ENCODE results near the gene SIK2. TPM values are rescaled to one million over a fixed set of nuclear protein-coding genes. Genes with fewer than 3 reads are reported as not detected.

The SIK2 gene
- total RNA-seq, 1 experiment from 2014 or later: 9.0 TPM

- no peak overlapping the region for H3K4me2 ChIP-seq (ENCODE audit: low read length)
- ATAC-seq: no peak
- H3K79me2 ChIP-seq (ENCODE audit: low read length): peaks cover 24% of the 10 kb centered on the region
- ChIA-PET POLR2A (ENCODE audit: unreplicated experiment) (no interaction called here), CTCF (no interaction called here)
- H3K4me3 ChIP-seq (ENCODE audit: low read length): no peak overlapping the region
- intact Hi-C loops (cut with micrococcal nuclease): no loop called here
- H3K4me1 ChIP-seq (ENCODE audit: insufficient read depth, low read length): peaks cover 6% of the 10 kb centered on the region
- no peak overlapping the region for H3K27ac ChIP-seq (ENCODE audit: low read length)
- no peaks in the 10 kb centered on the region for H3K9me3 ChIP-seq (ENCODE audit: low read length)
- no peaks in the 10 kb centered on the region for H3K27me3 ChIP-seq (ENCODE audit: low read length)
- no peaks in the 10 kb centered on the region for H3F3A ChIP-seq (ENCODE audit: low read length, unreplicated experiment)
- no peak overlapping the region for H3K9ac ChIP-seq (ENCODE audit: low read length)
- no peaks in the 10 kb centered on the region for H4K20me1 ChIP-seq (ENCODE audit: low read length)
- BruUV-seq (replicated peaks): no TSS peak
- H3K36me3 ChIP-seq (ENCODE audit: low read depth, low read length): peaks cover 59% of the 10 kb centered on the region
- H2AFZ ChIP-seq (ENCODE audit: low read length): no peak overlapping the region
- no peak for TF ChIP-seq EZH2 (IDR thresholded peaks at IDR 0.05; ENCODE audit: low read length, unreplicated experiment)
- no peak for TF ChIP-seq EZH2phosphoT487 (IDR thresholded peaks at IDR 0.05; ENCODE audit: borderline replicate concordance, low read length)
- no peak for TF ChIP-seq CTCF (conservative IDR thresholded peaks at IDR 0.05; ENCODE audit: low read depth, low read length)
- no peak for DNase-seq
- H3K9me2 ChIP-seq (replicated peaks; ENCODE audit: low read length): no peaks in the 10 kb centered on the region
These were observed 157.1 kb downstream of the SIK2 start for GRCh38 chr11:111759376-111759775.

GRCh38 chr11:111759778-111760407 is 157.6 kb downstream of the SIK2 start:
- H3K79me2 ChIP-seq (ENCODE audit: low read length): peaks cover 30% of the 10 kb centered on the region
- 0 out of 2 replicates have a peak, but pooled peaks cover under 1% of the 10 kb centered on the region for H4K20me1 ChIP-seq (ENCODE audit: low read length)
- POLR2A ChIA-PET (ENCODE audit: unreplicated experiment): no interaction called here
- H3K4me3 ChIP-seq (ENCODE audit: low read length): no peak overlapping the region
- no peak overlapping the region for H3K9ac ChIP-seq (ENCODE audit: low read length)
- H3K36me3 ChIP-seq (ENCODE audit: low read depth, low read length): peaks cover 54% of the 10 kb centered on the region
- intact Hi-C loops (cut with micrococcal nuclease): no loop called here
- BruUV-seq (replicated peaks): no TSS peak
- no peak for ATAC-seq
- no peak overlapping the region for H3K27ac ChIP-seq (ENCODE audit: low read length)
- H2AFZ ChIP-seq (ENCODE audit: low read length): no peak overlapping the region
- H3K9me2 ChIP-seq (replicated peaks; ENCODE audit: low read length): no peaks in the 10 kb centered on the region
- H3F3A ChIP-seq (ENCODE audit: low read length, unreplicated experiment): no peaks in the 10 kb centered on the region
- no peak for DNase-seq
- peaks cover 10% of the 10 kb centered on the region for H3K4me1 ChIP-seq (ENCODE audit: insufficient read depth, low read length)
- H3K27me3 ChIP-seq (ENCODE audit: low read length): no peaks in the 10 kb centered on the region
- TF ChIP-seq EZH2 (IDR thresholded peaks at IDR 0.05; ENCODE audit: low read length, unreplicated experiment): no peak
- H3K9me3 ChIP-seq (ENCODE audit: low read length): no peaks in the 10 kb centered on the region
- CTCF ChIA-PET: no interaction called here
- no peak overlapping the region for H3K4me2 ChIP-seq (ENCODE audit: low read length)

- no TSS peak for BruUV-seq (replicated peaks)
- TF ChIP-seq EZH2 (IDR thresholded peaks at IDR 0.05; ENCODE audit: low read length, unreplicated experiment) (no peak), EZH2phosphoT487 (IDR thresholded peaks at IDR 0.05; ENCODE audit: borderline replicate concordance, low read length) (no peak), CTCF (conservative IDR thresholded peaks at IDR 0.05; ENCODE audit: low read depth, low read length) (no peak)
- no peak for ATAC-seq
- ChIA-PET POLR2A (ENCODE audit: unreplicated experiment) (no interaction called here), CTCF (no interaction called here)
- intact Hi-C loops (cut with micrococcal nuclease): no loop called here
- Histone ChIP-seq H3K4me1 (ENCODE audit: insufficient read depth, low read length) (peaks cover 10% of the 10 kb centered on the region), H3K79me2 (ENCODE audit: low read length) (peaks cover 41% of the 10 kb centered on the region), H3K4me2 (ENCODE audit: low read length) (no peak overlapping the region), H3K4me3 (ENCODE audit: low read length) (no peak overlapping the region), H4K20me1 (ENCODE audit: low read length) (0 out of 2 replicates have a peak, but pooled peaks cover 5% of the 10 kb centered on the region), H3K9me2 (replicated peaks; ENCODE audit: low read length) (no peaks in the 10 kb centered on the region), H3K9me3 (ENCODE audit: low read length) (no peaks in the 10 kb centered on the region), H3K27me3 (ENCODE audit: low read length) (no peaks in the 10 kb centered on the region), H2AFZ (ENCODE audit: low read length) (no peak overlapping the region), H3K9ac (ENCODE audit: low read length) (no peak overlapping the region), H3F3A (ENCODE audit: low read length, unreplicated experiment) (no peaks in the 10 kb centered on the region), H3K27ac (ENCODE audit: low read length) (no peak overlapping the region), H3K36me3 (ENCODE audit: low read depth, low read length) (peaks cover 48% of the 10 kb centered on the region)
- no peak for DNase-seq
These were observed 158.8 kb downstream of the SIK2 start for GRCh38 chr11:111761036-111761435.

All from PC-3 (cell line).